Activated CD4-positive, alpha-beta memory T cell treated with anti-CD3 and anti-CD28 coated beads for 36 hours (primary cell): ENCODE measurements around the gene SYCP2. TPM values are rescaled to one million over a fixed set of nuclear protein-coding genes. Genes with fewer than 3 reads are reported as not detected.
"Not testable (repeated sequence)": the region's sequence is repeated elsewhere in the genome, so short reads cannot be mapped to it uniquely, and the experiment has no call there.

Experiments
- CTCF ChIA-PET: fragments of 350-600 bp; sonication (Branson Sonifier 250); formaldehyde crosslinking; loops from one replicate; lab custom pipeline; 2021; ENCODE audit warnings: antibody characterized with exemption, inconsistent platforms; lab: Charles Lee
- POLR2A ChIA-PET: fragments of 350-600 bp; sonication (Branson Sonifier 250); formaldehyde crosslinking; loops from one replicate; lab custom pipeline; 2021; ENCODE audit warnings: antibody characterized with exemption; lab: Charles Lee
- DNase-seq: peaks from one replicate; pipeline ENCODE4 v3.0.0-alpha.2; 2020
- H3K27ac Mint-ChIP-seq: one replicate; pipeline ENCODE4 v1.8.0; 2021; ENCODE audit warnings: mixed read lengths
- H3K27me3 Mint-ChIP-seq: one replicate; pipeline ENCODE4 v1.8.0; 2021; ENCODE audit warnings: mixed read lengths
- H3K36me3 Mint-ChIP-seq: one replicate; pipeline ENCODE4 v1.8.0; 2021; ENCODE audit warnings: mixed read lengths
- H3K4me1 Mint-ChIP-seq: one replicate; pipeline ENCODE4 v1.8.0; 2021; ENCODE audit warnings: low read depth, mixed read lengths
- H3K4me3 Mint-ChIP-seq: one replicate; pipeline ENCODE4 v1.8.0; 2021; ENCODE audit warnings: mild to moderate bottlenecking, mixed read lengths
- H3K9me3 Mint-ChIP-seq: one replicate; pipeline ENCODE4 v1.8.0; 2021; ENCODE audit warnings: mixed read lengths
- intact Hi-C: fragments of 100-400 bp; cut with micrococcal nuclease; formaldehyde crosslinking; loops from one replicate; pipeline ENCODE4 v1.15.1; 2023
- total RNA-seq, 2 experiments: library from RNA; stranded (reverse); gene quantifications; one replicate each; pipeline ENCODE4 v1.2.3, GENCODE V29; 2021

SYCP2 gene
- total RNA-seq, 2 experiments from 2014 or later = 3.1 to 3.9 TPM

- POLR2A ChIA-PET, H3K4me3 Mint-ChIP-seq, H3K4me1 Mint-ChIP-seq, intact Hi-C loops, H3K27me3 Mint-ChIP-seq, H3K27ac Mint-ChIP-seq, H3K9me3 Mint-ChIP-seq, DNase-seq, H3K36me3 Mint-ChIP-seq, CTCF ChIA-PET: not testable (repeated sequence)
These were observed 24.1 kb upstream of the SYCP2 start for GRCh38 chr20:59957568-59957967.

- intact Hi-C loops = no loop called here
- DNase-seq = no peak
- ChIA-PET CTCF (interaction anchor here (0.8 to 1.1 kb wide), 2 partner anchors 21 to 92 kb away, joined by 3 read pairs; no protein-coding TSS in a partner anchor), POLR2A (no interaction called here)
- Mint-ChIP-seq H3K4me3 (no peak overlapping the region), H3K9me3 (no peaks in the 10 kb centered on the region), H3K27ac (no peak overlapping the region), H3K27me3 (no peaks in the 10 kb centered on the region), H3K4me1 (no peaks in the 10 kb centered on the region), H3K36me3 (peaks cover 3% of the 10 kb centered on the region)
These were observed 21.8 kb upstream of the SYCP2 start for GRCh38 chr20:59955131-59955796.

- Mint-ChIP-seq H3K27me3 (no peaks in the 10 kb centered on the region), H3K27ac (no peak overlapping the region), H3K9me3 (no peaks in the 10 kb centered on the region), H3K36me3 (no peaks in the 10 kb centered on the region), H3K4me3 (no peak overlapping the region), H3K4me1 (no peaks in the 10 kb centered on the region)
- POLR2A ChIA-PET = no interaction called here
- no peak for DNase-seq
- CTCF ChIA-PET = interaction anchor here (0.8 to 1.1 kb wide), 2 partner anchors 20 to 93 kb away, joined by 3 read pairs; no protein-coding TSS in a partner anchor
- intact Hi-C loops = no loop called here
These were observed 21.3 kb upstream of the SYCP2 start for GRCh38 chr20:59954718-59955117.

GRCh38 chr20:59949911-59950310, 16.5 kb upstream of the SYCP2 start:
- Mint-ChIP-seq H3K4me1 (peaks cover 23% of the 10 kb centered on the region), H3K36me3 (no peaks in the 10 kb centered on the region), H3K9me3 (no peaks in the 10 kb centered on the region), H3K4me3 (no peak overlapping the region), H3K27ac (no peak overlapping the region), H3K27me3 (no peaks in the 10 kb centered on the region)
- ChIA-PET POLR2A (interaction anchor here (1.0 kb wide), 1 partner anchor 9 kb away, joined by 4 read pairs; no protein-coding TSS in a partner anchor), CTCF (interaction anchor here (0.8 to 8.9 kb wide), 7 partner anchors 9 to 313 kb away, joined by 3 to 66 read pairs (median 4); partner anchors contain the start of gene SYCP2)
- intact Hi-C loops = loop anchor here (2.0 to 10.0 kb wide), 4 partner anchors 107 to 1172 kb away; no protein-coding TSS in a partner anchor
- no peak for DNase-seq

- H3K27me3 Mint-ChIP-seq = no peaks in the 10 kb centered on the region
- DNase-seq = peak; percentile 27
- H3K9me3 Mint-ChIP-seq = no peaks in the 10 kb centered on the region
- ChIA-PET POLR2A (interaction anchor here (0.7 to 1.0 kb wide), 2 partner anchors 8 to 9 kb away, joined by 3 to 4 read pairs; partner anchors contain the start of genes FAM217B and PPP1R3D), CTCF (interaction anchor here (0.6 to 8.9 kb wide), 11 partner anchors 9 to 251 kb away, joined by 3 to 66 read pairs (median 3); partner anchors contain the start of genes FAM217B, PPP1R3D and SYCP2)
- intact Hi-C loops = loop anchor here (1.0 to 10.0 kb wide), 5 partner anchors 9 to 1173 kb away; partner anchors contain the start of genes FAM217B and PPP1R3D
- peaks cover 26% of the 10 kb centered on the region for H3K4me1 Mint-ChIP-seq
- no peak overlapping the region for H3K4me3 Mint-ChIP-seq
- peak overlapping the region; percentile 83 for H3K27ac Mint-ChIP-seq
- H3K36me3 Mint-ChIP-seq = peaks cover 8% of the 10 kb centered on the region
These were observed 15.6 kb upstream of the SYCP2 start for GRCh38 chr20:59948828-59949720.

- ChIA-PET CTCF (interaction anchor here (0.6 to 8.9 kb wide), 8 partner anchors 8 to 138 kb away, joined by 3 to 66 read pairs (median 4); partner anchors contain the start of genes FAM217B, PPP1R3D and SYCP2), POLR2A (no interaction called here)
- peak overlapping the region; percentile 83 for H3K27ac Mint-ChIP-seq
- intact Hi-C loops = loop anchor here (1.0 to 10.0 kb wide), 5 partner anchors 8 to 1174 kb away; partner anchors contain the start of genes FAM217B and PPP1R3D
- no peak for DNase-seq
- H3K27me3 Mint-ChIP-seq = no peaks in the 10 kb centered on the region
- peaks cover 26% of the 10 kb centered on the region for H3K4me1 Mint-ChIP-seq
- H3K36me3 Mint-ChIP-seq = peaks cover 11% of the 10 kb centered on the region
- no peak overlapping the region for H3K4me3 Mint-ChIP-seq
- no peaks in the 10 kb centered on the region for H3K9me3 Mint-ChIP-seq
These were observed 14.8 kb upstream of the SYCP2 start for GRCh38 chr20:59948212-59948611.

- Mint-ChIP-seq H3K27ac (no peak overlapping the region), H3K27me3 (no peaks in the 10 kb centered on the region), H3K9me3 (no peaks in the 10 kb centered on the region), H3K4me3 (no peak overlapping the region), H3K4me1 (peaks cover 26% of the 10 kb centered on the region), H3K36me3 (peaks cover 11% of the 10 kb centered on the region)
- no peak for DNase-seq
- CTCF ChIA-PET = interaction anchor here (1.2 to 8.9 kb wide), 3 partner anchors 12 to 1315 kb away, joined by 4 to 66 read pairs (median 6); partner anchors contain the start of gene SYCP2
- POLR2A ChIA-PET = no interaction called here
- intact Hi-C loops = loop anchor here (5.0 to 10.0 kb wide), 3 partner anchors 267 to 1175 kb away; no protein-coding TSS in a partner anchor
These were observed 13.9 kb upstream of the SYCP2 start for GRCh38 chr20:59947376-59947775.

GRCh38 chr20:59945731-59946130, 12.3 kb upstream of the SYCP2 start:
- Mint-ChIP-seq H3K27ac (peak overlapping the region; percentile 34), H3K4me3 (no peak overlapping the region), H3K9me3 (no peaks in the 10 kb centered on the region), H3K27me3 (no peaks in the 10 kb centered on the region), H3K4me1 (peaks cover 37% of the 10 kb centered on the region), H3K36me3 (peaks cover 11% of the 10 kb centered on the region)
- ChIA-PET POLR2A (interaction anchor here (1.5 kb wide), 1 partner anchor 18 kb away, joined by 3 read pairs; no protein-coding TSS in a partner anchor), CTCF (interaction anchor here (1.0 to 8.9 kb wide), 3 partner anchors 10 to 1283 kb away, joined by 3 to 66 read pairs (median 6); partner anchors contain the start of gene SYCP2)
- intact Hi-C loops = loop anchor here (5.0 to 10.0 kb wide), 3 partner anchors 269 to 1177 kb away; no protein-coding TSS in a partner anchor
- DNase-seq = no peak

- H3K27ac Mint-ChIP-seq = no peak overlapping the region
- ChIA-PET POLR2A (interaction anchor here (1.5 kb wide), 1 partner anchor 18 kb away, joined by 3 read pairs; no protein-coding TSS in a partner anchor), CTCF (interaction anchor here (1.4 to 8.9 kb wide), 2 partner anchors 10 to 112 kb away, joined by 5 to 66 read pairs; partner anchors contain the start of gene SYCP2)
- intact Hi-C loops = loop anchor here (5.0 to 10.0 kb wide), 3 partner anchors 270 to 1177 kb away; no protein-coding TSS in a partner anchor
- no peaks in the 10 kb centered on the region for H3K9me3 Mint-ChIP-seq
- H3K27me3 Mint-ChIP-seq = no peaks in the 10 kb centered on the region
- H3K4me1 Mint-ChIP-seq = peaks cover 37% of the 10 kb centered on the region
- H3K36me3 Mint-ChIP-seq = peaks cover 11% of the 10 kb centered on the region
- H3K4me3 Mint-ChIP-seq = no peak overlapping the region
- DNase-seq = no peak
These were observed 11.7 kb upstream of the SYCP2 start for GRCh38 chr20:59945175-59945574.

GRCh38 chr20:59944726-59945125, 11.3 kb upstream of the SYCP2 start:
- Mint-ChIP-seq H3K27me3 (no peaks in the 10 kb centered on the region), H3K4me3 (no peak overlapping the region), H3K4me1 (peaks cover 37% of the 10 kb centered on the region), H3K27ac (no peak overlapping the region), H3K36me3 (peaks cover 11% of the 10 kb centered on the region), H3K9me3 (no peaks in the 10 kb centered on the region)
- CTCF ChIA-PET = interaction anchor here (1.4 to 8.9 kb wide), 2 partner anchors 9 to 113 kb away, joined by 5 to 66 read pairs; partner anchors contain the start of gene SYCP2
- DNase-seq = no peak
- POLR2A ChIA-PET = interaction anchor here (1.5 kb wide), 1 partner anchor 17 kb away, joined by 3 read pairs; no protein-coding TSS in a partner anchor
- intact Hi-C loops = loop anchor here (5.0 to 10.0 kb wide), 3 partner anchors 270 to 1178 kb away; no protein-coding TSS in a partner anchor

- no peak for DNase-seq
- Mint-ChIP-seq H3K4me3 (no peak overlapping the region), H3K4me1 (peaks cover 38% of the 10 kb centered on the region), H3K9me3 (no peaks in the 10 kb centered on the region), H3K27me3 (no peaks in the 10 kb centered on the region), H3K27ac (peak overlapping the region; percentile 28), H3K36me3 (peaks cover 18% of the 10 kb centered on the region)
- POLR2A ChIA-PET = no interaction called here
- CTCF ChIA-PET = no interaction called here
- intact Hi-C loops = loop anchor here (10.0 kb wide), 1 partner anchor 273 kb away; no protein-coding TSS in a partner anchor
These were observed 8.8 kb upstream of the SYCP2 start for GRCh38 chr20:59942245-59942644.
